Stimulated activated effector memory CD8-positive, alpha-beta T cell treated with anti-CD3 and anti-CD28 coated beads, Interleukin-12 subunit alpha, Interleukin-12 subunit beta, amount 100 ng/mL, for 72 hours (primary cell): ENCODE results near the gene DSG4.

Source experiments
- ATAC-seq: fragments of 150-1000 bp; cut with Tn5 transposase; 2 replicates; pipeline ENCODE4 v1.10.0; 2021
- DNase-seq, 2 donors: peaks; one replicate each; pipeline ENCODE4 v3.0.0; 2021 to 2022; ENCODE audit warnings: low spot score in 2 of 2
- H3K27ac Mint-ChIP-seq: one replicate; pipeline ENCODE4 v1.8.0; 2022; ENCODE audit warnings: mild to moderate bottlenecking, mixed read lengths
- H3K36me3 Mint-ChIP-seq: one replicate; pipeline ENCODE4 v1.8.0; 2022; ENCODE audit warnings: mild to moderate bottlenecking, mixed read lengths
- H3K4me1 Mint-ChIP-seq: one replicate; pipeline ENCODE4 v1.8.0; 2022; ENCODE audit warnings: mixed read lengths
- H3K4me3 Mint-ChIP-seq: one replicate; pipeline ENCODE4 v1.8.0; 2022; ENCODE audit warnings: mild to moderate bottlenecking, mixed read lengths
- H3K9me3 Mint-ChIP-seq: one replicate; pipeline ENCODE4 v1.8.0; 2022; ENCODE audit warnings: mixed read lengths

The DSG4 gene

DNA sequence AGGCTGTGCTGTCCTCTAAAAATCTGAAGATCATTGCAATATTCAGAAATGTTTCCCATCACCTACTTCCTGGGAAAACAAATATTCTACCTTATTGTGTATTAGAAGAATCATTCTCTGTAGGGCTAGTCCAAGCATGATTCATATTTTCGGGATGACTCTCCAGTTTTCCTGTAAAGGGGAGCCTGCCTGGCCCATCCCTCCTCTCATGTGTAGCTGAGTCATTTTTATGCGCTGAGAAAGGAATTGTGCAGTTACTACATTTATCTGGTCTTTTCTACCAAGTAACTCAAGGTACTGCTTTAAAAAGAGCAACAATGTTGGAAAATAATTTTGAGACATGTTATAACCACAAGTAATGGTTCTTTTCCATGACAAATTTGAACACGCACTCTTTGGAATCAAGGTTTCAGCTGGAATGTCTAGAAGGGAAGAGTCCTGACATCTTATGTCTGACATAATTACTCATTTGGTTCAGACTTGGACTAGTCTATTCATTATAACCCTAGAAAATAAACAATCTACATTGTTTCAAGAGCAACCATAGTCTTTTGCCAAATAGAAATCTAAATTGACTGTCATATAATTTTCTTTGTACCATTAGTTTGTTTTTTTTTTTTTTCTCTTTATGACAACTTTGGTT, 77.6 kb downstream of the DSG4 start:
- no peak for DNase-seq
- no peaks in the 10 kb centered on the region for H3K36me3 Mint-ChIP-seq

More for the DNA sequence above, 77.6 kb downstream of the DSG4 start:
- ATAC-seq: no peak
- H3K9me3 Mint-ChIP-seq: peaks cover 2% of the 10 kb centered on the region
- no peaks in the 10 kb centered on the region for H3K4me1 Mint-ChIP-seq
- H3K27ac Mint-ChIP-seq: no peak overlapping the region
- no peak overlapping the region for H3K4me3 Mint-ChIP-seq
